Tibial nerve (tissue), 4 donors: Measurements from ENCODE around the gene CAPRIN1. TPM values are rescaled to one million over a fixed set of nuclear protein-coding genes. Genes with fewer than 3 reads are reported as not detected.
"Not testable (repeated sequence)": the region's sequence is repeated elsewhere in the genome, so short reads cannot be mapped to it uniquely, and the experiment has no call there.

Experiments
- DNase-seq, 2 donors: peaks; one replicate each; pipeline ENCODE4 v3.0.0-alpha.2; 2019; ENCODE audit warnings: low spot score in 2 of 2
- H3K27ac ChIP-seq, 4 donors: fragments of 200-600 bp; sonication (generic) in 3 of 4; one replicate each; pipeline ENCODE4 v1.5.1; 2017 to 2019; ENCODE audit warnings: mild to moderate bottlenecking in 1 of 4
- H3K27me3 ChIP-seq, 2 donors: fragments of 200-600 bp; sonication (generic) in 1 of 2; one replicate each; pipeline versions ENCODE4 v1.5.1 to v1.6.0; 2017 to 2019
- H3K36me3 ChIP-seq, 3 donors: fragments of 200-600 bp; sonication (generic); one replicate each; pipeline ENCODE4 v1.5.1; 2018 to 2019
- H3K4me1 ChIP-seq, 4 donors: fragments of 200-600 bp; sonication (generic) in 3 of 4; one replicate each; pipeline ENCODE4 v1.5.1; 2017 to 2019
- H3K4me3 ChIP-seq, 4 donors: fragments of 200-600 bp; sonication (generic) in 3 of 4; one replicate each; pipeline ENCODE4 v1.5.1; 2017 to 2019; ENCODE audit warnings: mild to moderate bottlenecking in 1 of 4, moderate library complexity in 1 of 4
- H3K9me3 ChIP-seq, 4 donors: fragments of 200-600 bp; sonication (generic) in 3 of 4; one replicate each; pipeline ENCODE4 v1.5.1; 2017 to 2019
- EP300 ChIP-seq, 2 donors: sonication (generic); formaldehyde crosslinking; IDR thresholded peaks; one replicate each; pipeline ENCODE4 v1.6.1; 2017; ENCODE audit warnings: antibody characterized with exemption in 2 of 2, mild to moderate bottlenecking in 1 of 2
- POLR2A ChIP-seq, 2 donors: fragments of 450-650 bp; IDR thresholded peaks; one replicate each; pipeline ENCODE4 v1.6.1; 2017; ENCODE audit warnings: antibody characterized with exemption in 2 of 2, mild to moderate bottlenecking in 2 of 2, moderate library complexity in 2 of 2
- WGBS, 2 donors: methylation state at CpG; one replicate each; pipeline ENCODE4 v1.1.5; 2018; 5-methylcytosine and 5-hydroxymethylcytosine counted together
- total RNA-seq, 4 donors: library from RNA; depleted of rRNA; stranded (reverse); fragments of >200 nt; gene quantifications; one replicate each; pipeline ENCODE4 v1.1.0, GENCODE V29; 2016
- TF ChIP-seq, protein P1 (sequence below), 5 experiments: fragments of 200-600 bp in 3 of 5; fragments of 450-650 bp in 2 of 5; sonication (generic) in 3 of 5; IDR thresholded peaks; one replicate each; pipeline ENCODE4 v1.5.1; 2016 to 2019; ENCODE audit warnings: antibody characterized with exemption in 5 of 5, mild to moderate bottlenecking in 3 of 5, moderate library complexity in 2 of 5

CAPRIN1 gene
- total RNA-seq, 4 donors from 2014 or later: 121 to 167 (median 150) TPM

DNA sequence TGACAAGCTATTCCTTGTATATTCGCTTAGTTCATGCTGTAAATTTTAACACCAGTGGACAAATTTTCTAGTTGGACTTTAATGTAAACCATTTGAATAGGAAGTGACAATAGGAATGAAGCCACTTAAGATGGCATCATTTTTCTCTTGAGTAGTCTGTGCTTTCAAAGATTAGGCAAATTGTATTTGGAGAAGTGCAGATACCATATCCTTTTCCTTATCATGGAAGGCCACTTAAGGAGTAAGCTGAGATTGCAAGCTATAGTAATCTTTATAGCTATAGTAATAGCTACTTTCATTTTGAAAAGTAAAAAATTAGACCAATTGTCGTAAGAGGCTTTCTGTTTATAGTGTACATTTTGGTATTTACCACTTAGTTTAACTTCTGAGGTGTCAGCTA is 12.8 kb downstream of the CAPRIN1 start:
- Histone ChIP-seq H3K36me3 (peaks cover 0 to 10% (median 0%) of the 10 kb centered on the region in 3 donors), H3K27ac (no peak overlapping the region), H3K9me3 (no peaks in the 10 kb centered on the region), H3K4me3 (no peak overlapping the region), H3K4me1 (peaks cover 0 to 77% (median 23%) of the 10 kb centered on the region in 4 donors), H3K27me3 (no peaks in the 10 kb centered on the region)
- WGBS, 2 donors: 90 to 94% methylated on average over 2 of the region's 2 CpGs
- TF ChIP-seq, protein P1, sequence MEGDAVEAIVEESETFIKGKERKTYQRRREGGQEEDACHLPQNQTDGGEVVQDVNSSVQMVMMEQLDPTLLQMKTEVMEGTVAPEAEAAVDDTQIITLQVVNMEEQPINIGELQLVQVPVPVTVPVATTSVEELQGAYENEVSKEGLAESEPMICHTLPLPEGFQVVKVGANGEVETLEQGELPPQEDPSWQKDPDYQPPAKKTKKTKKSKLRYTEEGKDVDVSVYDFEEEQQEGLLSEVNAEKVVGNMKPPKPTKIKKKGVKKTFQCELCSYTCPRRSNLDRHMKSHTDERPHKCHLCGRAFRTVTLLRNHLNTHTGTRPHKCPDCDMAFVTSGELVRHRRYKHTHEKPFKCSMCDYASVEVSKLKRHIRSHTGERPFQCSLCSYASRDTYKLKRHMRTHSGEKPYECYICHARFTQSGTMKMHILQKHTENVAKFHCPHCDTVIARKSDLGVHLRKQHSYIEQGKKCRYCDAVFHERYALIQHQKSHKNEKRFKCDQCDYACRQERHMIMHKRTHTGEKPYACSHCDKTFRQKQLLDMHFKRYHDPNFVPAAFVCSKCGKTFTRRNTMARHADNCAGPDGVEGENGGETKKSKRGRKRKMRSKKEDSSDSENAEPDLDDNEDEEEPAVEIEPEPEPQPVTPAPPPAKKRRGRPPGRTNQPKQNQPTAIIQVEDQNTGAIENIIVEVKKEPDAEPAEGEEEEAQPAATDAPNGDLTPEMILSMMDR (IDR thresholded peaks at IDR 0.05): no peak
- TF ChIP-seq EP300 (IDR thresholded peaks at IDR 0.05): no peak
- TF ChIP-seq POLR2A (IDR thresholded peaks at IDR 0.05): no peak
- DNase-seq: no peak

DNA sequence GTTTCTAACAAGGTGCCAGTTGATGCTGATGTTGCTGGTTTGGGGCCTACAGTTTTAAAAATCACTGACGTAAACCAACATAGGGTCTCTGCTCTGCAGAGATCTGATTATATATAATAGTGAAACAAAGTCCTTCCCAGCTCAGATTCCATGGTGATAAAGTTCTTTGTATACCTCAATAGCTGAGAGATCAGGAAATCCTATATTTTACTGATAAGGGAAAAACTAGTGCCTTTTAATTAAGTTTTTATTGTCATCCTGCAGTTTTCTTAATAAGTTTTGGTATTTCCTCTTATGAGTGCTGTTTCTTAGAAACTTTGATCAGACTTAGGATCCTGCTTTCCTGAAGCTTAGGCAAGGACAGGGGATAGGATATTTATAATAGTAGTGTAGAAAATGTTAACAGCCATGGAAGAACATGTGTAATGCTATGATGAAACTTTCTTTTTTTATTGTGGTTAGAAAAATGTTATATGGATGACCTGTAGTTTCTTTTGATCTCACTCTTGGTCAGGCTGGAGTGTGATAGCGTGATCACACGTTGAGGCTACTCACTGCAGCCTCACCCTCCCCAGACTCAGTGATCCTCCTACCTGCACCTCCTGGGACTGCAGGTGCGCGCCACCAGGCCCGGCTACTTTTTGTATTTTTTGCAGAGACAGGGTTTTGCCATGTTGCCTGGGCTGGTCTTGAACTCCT is 14.1 kb downstream of the CAPRIN1 start:
- no peaks in the 10 kb centered on the region for H3K27me3 ChIP-seq
- WGBS, 2 donors: 87% methylated on average over 6 of the region's 6 CpGs
- peaks cover 0 to 79% (median 18%) of the 10 kb centered on the region in 4 donors for H3K4me1 ChIP-seq
- no peak overlapping the region for H3K4me3 ChIP-seq
- TF ChIP-seq, protein P1 (IDR thresholded peaks at IDR 0.05): no peak
- TF ChIP-seq EP300 (IDR thresholded peaks at IDR 0.05) (no peak), POLR2A (IDR thresholded peaks at IDR 0.05) (no peak)
- H3K9me3 ChIP-seq: no peaks in the 10 kb centered on the region
- no peak overlapping the region for H3K27ac ChIP-seq
- no peak for DNase-seq
- H3K36me3 ChIP-seq: peaks cover 0 to 10% (median 0%) of the 10 kb centered on the region in 3 donors

DNA sequence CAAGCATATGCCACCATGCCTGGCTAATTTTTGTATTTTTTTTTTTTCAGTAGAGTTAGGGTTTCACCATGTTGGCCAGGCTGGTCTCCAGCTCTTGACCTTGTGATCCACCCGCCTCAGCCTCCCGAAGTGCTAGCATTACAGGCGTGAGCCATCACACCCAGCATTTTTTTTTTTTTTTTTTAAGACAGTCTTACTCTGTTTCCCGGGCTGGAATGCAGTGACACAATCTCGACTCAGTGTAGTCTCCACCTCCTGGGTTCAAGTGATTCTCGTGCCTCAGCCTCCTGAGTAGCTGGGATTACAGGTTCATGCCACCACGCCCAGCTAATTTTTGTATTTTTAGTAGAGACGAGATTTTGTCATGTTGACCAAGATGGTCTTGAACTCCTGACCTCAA is 15.2 kb downstream of the CAPRIN1 start:
- not testable (repeated sequence) for DNase-seq, H3K4me3 ChIP-seq, H3K27ac ChIP-seq, H3K36me3 ChIP-seq, H3K27me3 ChIP-seq, H3K9me3 ChIP-seq
- H3K4me1 ChIP-seq: peaks cover 0 to 79% (median 18%) of the 10 kb centered on the region in 4 donors
- WGBS, 2 donors: 78 to 81% methylated on average over 8 of the region's 8 CpGs

DNA sequence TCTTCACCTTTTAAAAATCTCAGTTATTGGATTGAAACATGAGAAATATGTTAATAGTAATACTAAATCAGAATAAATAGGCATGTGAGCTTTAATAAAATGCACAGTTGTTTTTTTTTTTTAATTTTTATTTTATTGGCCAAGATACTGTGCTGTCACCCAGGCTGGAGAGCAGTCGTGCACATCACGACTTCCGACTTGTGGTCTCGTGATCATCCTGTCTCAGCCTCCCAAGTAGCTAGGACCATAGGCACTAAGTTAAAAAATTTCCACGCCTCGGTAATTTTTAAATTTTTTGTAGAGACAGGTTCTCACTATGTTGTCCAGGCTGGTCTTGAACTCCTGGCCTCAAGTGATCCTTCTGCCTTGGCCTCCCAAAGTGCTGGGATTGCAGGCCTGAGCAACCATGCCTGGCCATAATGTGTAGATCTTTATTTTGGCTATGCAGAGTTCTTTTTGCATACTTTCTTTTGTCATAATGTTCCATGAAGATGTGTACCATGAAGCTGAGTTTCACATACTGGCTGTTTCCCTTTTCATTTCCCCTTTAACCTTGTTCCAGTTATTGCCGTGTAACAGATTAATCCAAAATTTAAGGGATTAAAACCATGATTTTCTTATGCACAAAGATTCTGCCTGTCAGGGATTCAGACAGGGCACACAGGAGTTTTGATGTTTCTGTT is 16.0 kb downstream of the CAPRIN1 start:
- TF ChIP-seq EP300 (IDR thresholded peaks at IDR 0.05): no peak
- TF ChIP-seq, protein P1 (IDR thresholded peaks at IDR 0.05): no peak
- TF ChIP-seq POLR2A (IDR thresholded peaks at IDR 0.05): no peak
- Histone ChIP-seq H3K27me3 (no peaks in the 10 kb centered on the region), H3K4me1 (peaks cover 0 to 82% (median 17%) of the 10 kb centered on the region in 4 donors), H3K36me3 (peaks cover 0 to 12% (median 0%) of the 10 kb centered on the region in 3 donors), H3K4me3 (no peak overlapping the region), H3K9me3 (no peaks in the 10 kb centered on the region), H3K27ac (no peak overlapping the region)
- WGBS, 2 donors: 76 to 86% methylated on average over 7 of the region's 7 CpGs
- no peak for DNase-seq

DNA sequence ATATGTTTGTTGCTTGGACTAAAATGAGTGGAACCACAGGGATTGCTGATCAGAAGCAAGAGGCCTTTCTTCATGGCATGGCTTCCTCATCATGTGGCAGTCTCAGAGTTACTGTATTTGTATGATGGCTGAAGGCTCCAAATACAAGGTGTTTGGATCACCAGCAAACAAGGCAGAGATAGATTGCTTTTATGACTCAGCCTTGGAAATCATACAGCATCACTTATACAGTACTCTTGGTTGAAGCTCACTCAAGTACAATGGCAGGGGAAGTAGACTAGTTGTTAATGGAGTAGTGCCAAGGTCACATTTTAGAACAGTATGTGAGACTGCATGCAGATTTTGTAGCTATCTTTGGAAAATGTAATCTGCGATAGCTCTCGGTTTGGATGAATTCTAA is 16.6 kb downstream of the CAPRIN1 start:
- DNase-seq: no peak
- Histone ChIP-seq H3K27me3 (no peaks in the 10 kb centered on the region), H3K27ac (no peak overlapping the region), H3K4me1 (peaks cover 0 to 80% (median 14%) of the 10 kb centered on the region in 4 donors), H3K36me3 (peaks cover 0 to 16% (median 1%) of the 10 kb centered on the region in 3 donors), H3K9me3 (no peaks in the 10 kb centered on the region), H3K4me3 (no peak overlapping the region)
- WGBS, 2 donors: 11 to 25% methylated on average over 2 of the region's 2 CpGs
- TF ChIP-seq EP300 (IDR thresholded peaks at IDR 0.05) (no peak), POLR2A (IDR thresholded peaks at IDR 0.05) (no peak)
- TF ChIP-seq, protein P1 (IDR thresholded peaks at IDR 0.05): no peak

DNA sequence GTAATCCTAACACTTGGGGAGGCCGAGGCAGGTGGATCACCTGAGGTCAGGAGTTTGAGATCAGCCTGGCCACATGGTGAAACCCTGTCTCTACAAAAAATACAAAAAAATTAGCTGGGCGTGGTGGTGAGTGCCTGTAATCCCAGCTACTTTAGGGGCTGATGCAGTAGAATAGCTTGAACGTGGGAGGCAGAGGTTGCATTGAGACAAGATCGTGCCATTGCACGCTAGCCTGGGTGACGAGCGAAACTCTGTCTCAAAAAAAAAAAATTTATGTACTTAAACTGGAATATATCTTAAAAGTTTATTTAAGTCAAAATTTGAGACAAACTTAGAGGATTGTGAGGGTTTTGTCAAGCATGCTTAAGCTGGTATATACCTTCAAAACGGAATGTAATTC is 19.8 kb downstream of the CAPRIN1 start:
- not testable (repeated sequence) for H3K27me3 ChIP-seq, H3K27ac ChIP-seq, DNase-seq, H3K4me3 ChIP-seq, H3K9me3 ChIP-seq
- WGBS, 2 donors: 77 to 78% methylated on average over 8 of the region's 8 CpGs
- peaks cover 0 to 80% (median 23%) of the 10 kb centered on the region in 4 donors for H3K4me1 ChIP-seq
- peaks cover 0 to 37% (median 5%) of the 10 kb centered on the region in 3 donors for H3K36me3 ChIP-seq
